ENCODE measurements around the gene MTCL1.

MTCL1 gene

GRCh38 chr18:8816816-8817215 lies 111.5 kb downstream of the MTCL1 start:
- DNase-seq = no peak

- no peak for DNase-seq
Observed at GRCh38 chr18:8818982-8819381, 113.6 kb downstream of the MTCL1 start.

- no peak for DNase-seq
Observed at GRCh38 chr18:8820396-8821082, 115.2 kb downstream of the MTCL1 start.

- DNase-seq = no peak
Observed at GRCh38 chr18:8821083-8821465, 115.7 kb downstream of the MTCL1 start.

- DNase-seq = no peak
Observed at GRCh38 chr18:8821531-8821930, 116.2 kb downstream of the MTCL1 start.

- DNase-seq = no peak
Observed at GRCh38 chr18:8822643-8823042, 117.3 kb downstream of the MTCL1 start.

GRCh38 chr18:8823530-8823929 lies 118.2 kb downstream of the MTCL1 start:
- DNase-seq = no peak

DNA sequence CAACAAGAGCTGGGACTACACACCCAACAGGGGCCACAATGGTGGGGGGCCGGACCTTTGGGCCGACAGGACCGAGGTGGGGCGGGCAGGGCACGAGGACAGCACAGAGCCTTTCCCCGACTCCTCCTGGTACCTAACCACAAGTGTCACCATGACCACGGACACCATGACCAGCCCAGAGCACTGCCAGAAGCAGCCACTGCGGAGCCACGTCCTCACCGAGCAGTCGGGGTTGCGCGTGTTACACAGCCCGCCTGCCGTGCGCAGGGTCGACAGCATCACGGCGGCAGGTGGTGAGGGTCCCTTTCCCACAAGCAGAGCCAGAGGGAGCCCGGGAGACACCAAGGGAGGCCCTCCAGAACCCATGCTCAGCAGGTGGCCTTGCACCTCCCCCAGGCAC lies 119.5 kb downstream of the MTCL1 start:
- no peak for DNase-seq

DNA sequence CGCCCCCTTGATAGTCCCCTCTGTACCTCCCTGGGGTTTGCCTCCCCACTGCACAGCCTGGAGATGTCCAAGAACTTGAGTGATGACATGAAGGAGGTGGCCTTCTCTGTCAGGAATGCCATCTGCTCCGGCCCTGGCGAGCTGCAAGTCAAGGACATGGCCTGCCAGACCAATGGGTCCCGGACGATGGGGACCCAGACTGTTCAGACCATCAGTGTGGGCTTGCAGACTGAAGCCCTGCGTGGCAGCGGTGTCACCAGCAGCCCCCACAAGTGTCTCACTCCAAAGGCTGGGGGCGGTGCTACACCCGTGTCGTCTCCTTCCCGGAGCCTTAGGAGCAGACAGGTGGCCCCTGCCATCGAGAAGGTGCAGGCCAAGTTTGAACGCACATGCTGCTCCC lies 119.9 kb downstream of the MTCL1 start:
- DNase-seq = no peak

DNA sequence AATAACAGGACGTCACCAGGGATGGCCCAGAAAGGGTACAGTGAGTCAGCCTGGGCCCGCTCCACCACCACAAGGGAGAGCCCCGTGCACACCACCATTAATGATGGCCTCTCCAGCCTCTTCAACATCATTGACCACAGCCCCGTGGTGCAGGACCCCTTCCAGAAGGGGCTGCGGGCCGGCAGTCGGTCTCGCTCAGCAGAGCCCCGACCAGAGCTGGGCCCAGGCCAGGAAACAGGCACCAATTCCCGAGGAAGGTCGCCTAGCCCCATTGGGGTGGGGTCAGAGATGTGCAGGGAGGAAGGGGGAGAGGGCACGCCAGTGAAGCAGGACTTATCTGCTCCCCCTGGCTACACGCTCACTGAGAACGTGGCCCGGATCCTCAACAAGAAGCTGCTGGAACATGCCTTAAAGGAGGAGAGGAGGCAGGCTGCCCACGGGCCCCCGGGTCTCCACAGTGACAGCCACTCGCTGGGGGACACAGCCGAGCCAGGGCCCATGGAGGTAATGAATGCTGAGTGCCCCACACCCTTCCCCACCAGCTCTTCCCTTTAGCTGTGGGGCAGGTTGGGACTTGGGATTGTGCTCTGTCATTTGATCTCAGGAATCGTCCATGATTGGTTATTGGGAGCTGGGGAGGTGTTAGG lies 120.5 kb downstream of the MTCL1 start:
- DNase-seq = no peak

GRCh38 chr18:8826514-8826913 lies 121.2 kb downstream of the MTCL1 start:
- no peak for DNase-seq

- DNase-seq = no peak
Observed at GRCh38 chr18:8826971-8827370, 121.6 kb downstream of the MTCL1 start.

GRCh38 chr18:8828300-8828699 lies 122.9 kb downstream of the MTCL1 start:
- no peak for DNase-seq

- no peak for DNase-seq
Observed at GRCh38 chr18:8828798-8829197, 123.4 kb downstream of the MTCL1 start.

DNA sequence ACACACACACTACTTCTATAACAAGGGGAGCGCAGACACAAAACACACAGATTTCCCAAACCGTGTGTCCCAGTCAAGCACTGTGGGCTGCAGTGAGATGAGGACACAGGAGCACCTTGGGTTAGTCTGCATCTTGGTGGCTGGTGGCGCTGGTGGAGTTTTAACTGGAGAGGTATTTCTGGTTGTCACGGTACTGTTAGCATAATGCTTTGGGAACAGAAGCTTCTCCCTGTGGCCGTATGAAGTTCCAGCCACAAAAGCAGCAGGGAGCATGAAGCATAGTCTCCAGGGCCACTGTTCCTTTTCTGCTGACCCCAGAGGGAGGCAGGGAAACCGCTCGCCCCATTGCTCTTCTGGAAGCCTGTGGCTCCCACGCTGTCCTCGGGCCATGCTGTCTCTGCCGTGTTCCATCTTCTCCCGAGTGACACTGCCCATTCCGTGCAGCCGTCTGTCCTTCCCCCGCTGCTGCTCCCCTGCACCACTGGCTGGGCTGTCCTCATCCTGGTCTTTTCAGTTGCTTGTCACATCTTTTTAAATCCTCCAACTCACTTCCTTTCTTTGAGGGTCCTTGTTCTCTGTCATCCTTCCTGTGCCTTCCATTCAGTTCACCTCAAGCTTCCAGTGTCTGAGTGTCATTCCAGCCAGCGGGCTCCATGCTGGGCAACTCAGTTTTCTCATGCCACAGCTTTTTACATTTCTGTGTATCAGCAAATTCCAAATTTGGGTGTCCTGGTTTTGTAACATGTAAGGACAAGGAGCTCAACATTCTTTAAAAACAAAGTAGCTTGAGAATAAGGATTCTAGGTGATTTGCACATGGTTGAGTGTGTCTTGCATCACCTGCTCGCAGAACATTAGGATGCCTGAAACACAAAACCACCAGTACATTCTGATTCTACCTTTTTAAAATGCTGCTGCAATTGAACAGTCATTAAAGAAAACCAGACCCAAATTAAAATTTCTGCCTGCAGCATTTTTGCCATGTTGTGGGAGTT lies 125.0 kb downstream of the MTCL1 start:
- DNase-seq = no peak

DNA sequence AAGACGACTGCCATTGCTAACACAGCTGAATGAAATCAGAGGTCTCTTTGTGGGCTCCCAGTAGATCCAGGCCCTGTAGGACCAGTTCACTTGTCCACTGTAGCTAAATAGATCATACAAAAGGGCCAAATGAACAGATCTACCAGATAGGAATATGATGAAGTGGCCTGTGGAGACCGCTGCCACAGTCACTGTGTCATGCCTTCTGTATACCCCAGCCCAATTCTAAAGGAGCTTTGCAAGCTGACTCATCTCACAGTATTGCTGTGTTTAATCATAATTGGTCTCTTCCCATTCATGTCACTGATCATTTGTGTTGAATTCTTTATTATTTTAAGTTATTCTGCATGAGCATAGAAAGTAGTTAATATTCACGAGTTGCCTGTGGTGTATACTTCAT lies 125.8 kb downstream of the MTCL1 start:
- no peak for DNase-seq

DNA sequence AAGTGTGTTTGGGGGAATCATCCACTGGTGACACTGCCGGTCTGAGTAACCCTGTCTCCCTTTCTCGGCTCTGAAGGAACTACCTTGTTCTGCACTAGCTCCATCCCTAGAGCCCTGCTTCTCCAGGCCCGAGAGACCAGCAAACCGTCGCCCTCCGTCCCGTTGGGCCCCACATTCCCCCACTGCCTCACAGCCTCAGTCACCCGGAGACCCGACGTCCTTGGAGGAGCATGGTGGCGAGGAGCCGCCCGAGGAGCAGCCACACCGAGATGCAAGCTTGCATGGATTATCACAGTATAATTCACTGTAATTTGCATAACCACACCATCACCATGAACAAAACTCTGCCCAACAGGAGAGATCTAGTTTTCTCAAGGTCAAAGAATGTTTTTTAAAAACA lies 126.2 kb downstream of the MTCL1 start:
- DNase-seq = no peak

DNA sequence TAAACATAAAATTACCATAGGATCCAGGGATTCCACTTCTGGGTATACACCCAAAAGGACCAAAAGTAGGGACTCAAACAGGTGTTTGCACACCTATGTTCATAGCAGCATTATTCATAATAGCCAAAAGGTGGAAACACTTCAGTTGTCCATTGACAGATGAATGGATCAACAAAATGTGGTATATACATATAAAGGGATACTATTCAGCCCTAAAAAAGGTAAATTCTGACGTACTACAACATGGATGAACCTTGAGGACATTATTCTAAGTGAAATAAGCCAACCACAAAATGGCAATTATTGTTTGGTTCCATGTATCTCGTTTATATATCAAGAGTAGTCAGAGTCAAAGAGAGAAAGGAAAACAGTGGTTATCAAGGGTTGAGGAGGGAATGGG lies 128.1 kb downstream of the MTCL1 start:
- DNase-seq = no peak

DNA sequence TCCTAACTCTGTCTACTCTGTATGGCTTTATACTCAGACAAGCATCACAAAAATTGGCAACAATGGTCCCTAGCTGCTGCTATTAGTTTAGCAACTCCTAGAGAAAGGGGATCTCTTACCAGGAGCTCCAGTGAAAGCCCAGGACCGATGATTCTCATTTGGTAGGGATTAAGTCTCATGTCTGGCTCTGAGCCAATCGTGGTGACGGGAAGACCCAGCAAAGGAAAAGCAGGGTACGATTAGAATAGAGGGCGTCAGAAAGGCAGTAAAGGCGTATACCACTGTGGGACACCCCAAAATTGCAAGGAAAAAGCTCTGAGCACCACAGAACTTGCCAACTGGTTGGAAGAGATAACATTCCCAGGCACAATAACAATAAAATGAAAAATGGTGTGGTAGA lies 129.5 kb downstream of the MTCL1 start:
- no peak for DNase-seq

- DNase-seq = no peak
Observed at GRCh38 chr18:8835521-8835953, 130.2 kb downstream of the MTCL1 start.

- DNase-seq = no peak
Observed at GRCh38 chr18:8839281-8839680, 133.9 kb downstream of the MTCL1 start.

GRCh38 chr18:8841781-8842485 lies 136.6 kb downstream of the MTCL1 start:
- no peak for DNase-seq

GRCh38 chr18:8842506-8842905 lies 137.2 kb downstream of the MTCL1 start:
- no peak for DNase-seq
